ENCODE data around the gene GXYLT2.

GXYLT2 gene

GRCh38 chr3:72974956-72975355 is 87.1 kb downstream of the GXYLT2 start:
- DNase-seq (ENCODE audit: low read depth), result no peak
- TF ChIP-seq CTCF (conservative IDR thresholded peaks at IDR 0.05; ENCODE audit: control insufficient read depth, insufficient read depth, low read depth, low read length), result no peak
- no peak overlapping the region for H3K4me3 ChIP-seq (ENCODE audit: control insufficient read depth, low read depth, low read length)

DNA sequence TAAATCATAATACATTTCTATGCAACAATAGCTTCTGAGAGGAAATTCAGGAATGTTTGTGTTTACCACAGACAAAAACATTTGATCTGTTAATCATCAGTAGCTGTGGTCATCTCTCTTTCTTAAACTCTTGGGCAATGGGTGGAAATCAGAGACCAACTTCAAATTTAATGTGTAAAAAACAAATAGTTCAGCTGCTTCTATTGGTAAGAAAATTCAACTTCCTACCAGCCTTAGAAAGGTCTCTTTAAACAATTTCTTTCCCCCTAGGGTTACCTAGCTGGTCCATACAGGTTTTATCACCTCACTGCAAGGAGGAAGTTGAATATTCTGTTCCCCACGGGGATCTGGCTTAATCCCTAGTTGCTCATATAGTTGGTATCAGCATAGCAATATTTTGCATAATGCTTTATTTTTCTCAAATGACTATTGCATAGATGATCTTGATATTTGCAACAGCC is 88.5 kb downstream of the GXYLT2 start:
- TF ChIP-seq CTCF (conservative IDR thresholded peaks at IDR 0.05; ENCODE audit: control insufficient read depth, insufficient read depth, low read depth, low read length), result no peak
- DNase-seq (ENCODE audit: low read depth), result peak; percentile 66
- no peak overlapping the region for H3K4me3 ChIP-seq (ENCODE audit: control insufficient read depth, low read depth, low read length)

GRCh38 chr3:72977060-72977808 is 89.4 kb downstream of the GXYLT2 start:
- no peak for TF ChIP-seq CTCF (conservative IDR thresholded peaks at IDR 0.05; ENCODE audit: control insufficient read depth, insufficient read depth, low read depth, low read length)
- H3K4me3 ChIP-seq (ENCODE audit: control insufficient read depth, low read depth, low read length), result no peak overlapping the region
- DNase-seq (ENCODE audit: low read depth), result peak; percentile 29

DNA sequence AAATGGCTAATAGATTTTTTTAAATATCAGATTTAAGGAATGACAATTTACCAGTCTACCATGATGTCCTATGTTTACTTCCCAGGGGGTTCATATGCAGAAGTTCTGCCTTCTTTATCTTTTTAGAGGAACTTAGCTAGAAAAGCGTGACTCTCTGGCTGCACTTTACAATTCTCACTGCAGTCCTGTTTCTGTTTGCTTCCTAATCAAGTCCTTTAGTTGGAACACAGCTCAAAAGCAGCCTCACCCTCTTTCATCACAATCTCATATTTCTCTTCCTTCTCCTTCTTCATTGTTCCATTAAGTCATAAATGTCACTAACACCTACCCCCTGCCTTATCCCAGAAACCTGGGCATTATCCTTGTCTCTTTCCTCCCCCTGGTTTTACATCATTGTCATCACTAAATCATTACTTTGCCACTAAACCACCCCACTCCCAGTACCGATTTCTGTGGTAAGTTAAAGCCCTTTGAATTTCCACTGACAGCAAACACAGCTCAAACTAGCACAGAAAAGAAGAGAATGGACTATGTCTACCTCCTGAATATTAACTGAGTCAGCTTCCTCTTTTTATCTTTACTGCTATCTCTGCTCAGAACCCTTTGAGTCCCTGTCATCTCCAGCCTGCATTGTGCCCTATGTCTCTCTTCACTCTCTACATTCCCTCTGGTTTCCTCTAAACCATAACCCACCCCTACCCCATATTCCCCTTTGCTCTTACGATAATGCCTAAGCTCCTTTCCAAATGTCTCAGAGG is 94.9 kb downstream of the GXYLT2 start:
- no peak overlapping the region for H3K4me3 ChIP-seq (ENCODE audit: control insufficient read depth, low read depth, low read length)
- no peak for DNase-seq (ENCODE audit: low read depth)
- TF ChIP-seq CTCF (conservative IDR thresholded peaks at IDR 0.05; ENCODE audit: control insufficient read depth, insufficient read depth, low read depth, low read length), result no peak

GRCh38 chr3:72985576-72985975 is 97.7 kb downstream of the GXYLT2 start:
- DNase-seq (ENCODE audit: low read depth), result no peak
- TF ChIP-seq CTCF (conservative IDR thresholded peaks at IDR 0.05; ENCODE audit: control insufficient read depth, insufficient read depth, low read depth, low read length), result no peak
- no peak overlapping the region for H3K4me3 ChIP-seq (ENCODE audit: control insufficient read depth, low read depth, low read length)

GRCh38 chr3:72990701-72991395 is 103.0 kb downstream of the GXYLT2 start:
- no peak for DNase-seq (ENCODE audit: low read depth)
- no peak overlapping the region for H3K4me3 ChIP-seq (ENCODE audit: control insufficient read depth, low read depth, low read length)
- no peak for TF ChIP-seq CTCF (conservative IDR thresholded peaks at IDR 0.05; ENCODE audit: control insufficient read depth, insufficient read depth, low read depth, low read length)

All from fibroblast of mammary gland (primary cell).